ENCODE results near the gene KEAP1.
"Not testable (repeated sequence)": the region's sequence is repeated elsewhere in the genome, so short reads cannot be mapped to it uniquely, and the experiment has no call there.

KEAP1 gene

DNA sequence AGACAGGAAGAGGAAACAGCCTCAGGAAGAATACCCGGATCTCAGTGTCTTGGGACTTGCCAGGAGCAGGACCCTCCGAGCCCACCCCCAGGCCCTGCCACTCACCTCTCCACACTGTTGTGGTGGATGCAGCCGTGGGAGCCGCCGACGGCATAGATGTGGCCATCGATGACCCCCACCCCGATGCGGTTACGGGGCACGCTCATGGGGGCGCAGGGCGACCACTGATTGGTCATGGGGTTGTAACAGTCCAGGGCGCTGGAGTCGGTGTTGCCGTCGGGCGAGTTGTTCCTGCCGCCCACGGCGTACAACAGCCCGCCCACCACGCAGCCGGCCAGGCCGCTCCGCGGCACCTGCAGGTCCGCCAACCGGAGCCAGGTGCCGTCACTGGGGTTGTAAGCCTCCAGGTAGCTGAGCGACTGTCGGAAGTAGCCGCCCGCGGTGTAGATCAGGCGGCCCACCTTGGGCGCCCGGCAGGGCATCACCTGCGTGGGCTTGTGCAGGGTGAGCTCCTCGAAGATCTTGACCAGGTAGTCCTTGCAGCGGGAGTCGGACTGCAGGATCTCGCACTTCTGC, 11.6 kb downstream of the KEAP1 start:
- DNase-seq: no peak

DNA sequence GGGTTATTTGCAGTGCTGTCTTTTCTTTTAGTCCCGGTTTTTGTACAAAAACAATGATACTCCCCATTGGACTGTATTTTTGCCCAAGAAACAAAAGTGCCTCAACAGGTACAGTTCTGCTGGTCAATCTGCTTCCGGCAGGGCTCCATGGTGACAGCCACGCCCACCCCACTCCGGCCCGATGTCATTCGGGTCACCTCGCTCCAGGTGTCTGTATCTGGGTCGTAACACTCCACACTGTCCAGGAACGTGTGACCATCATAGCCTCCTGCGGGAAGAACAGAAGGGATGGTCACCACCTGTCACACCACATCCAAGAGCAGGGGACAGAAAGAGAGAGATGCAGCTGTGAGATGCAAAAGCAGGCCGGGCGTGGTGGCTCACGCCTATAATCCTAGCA, 16.6 kb downstream of the KEAP1 start:
- no peak for DNase-seq

DNA sequence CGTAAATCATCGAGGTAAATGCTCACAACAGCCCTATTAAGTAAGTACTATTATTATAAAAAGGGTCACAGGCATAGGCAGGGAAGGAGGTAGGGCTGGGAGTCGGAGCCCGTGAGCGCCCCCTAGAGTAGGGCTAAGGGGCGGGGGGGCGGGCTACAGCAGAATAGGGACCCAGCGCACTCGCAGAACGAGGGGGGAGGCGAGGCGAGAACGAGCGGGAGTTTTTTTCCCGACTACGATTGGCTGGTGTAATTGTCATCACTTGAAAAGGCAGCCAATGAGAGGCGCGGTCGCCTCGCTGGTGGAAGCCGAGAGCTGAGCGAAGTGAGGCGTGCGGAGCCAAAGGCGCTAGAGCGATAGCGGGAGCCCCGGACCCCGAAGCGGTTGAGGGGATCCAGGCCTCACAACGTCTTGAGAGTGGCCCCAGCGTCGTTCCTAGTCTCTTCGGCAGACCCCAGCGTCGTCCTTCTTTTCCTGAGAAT, 24.2 kb downstream of the KEAP1 start:
- DNase-seq: peak; percentile 39 to 81

DNA sequence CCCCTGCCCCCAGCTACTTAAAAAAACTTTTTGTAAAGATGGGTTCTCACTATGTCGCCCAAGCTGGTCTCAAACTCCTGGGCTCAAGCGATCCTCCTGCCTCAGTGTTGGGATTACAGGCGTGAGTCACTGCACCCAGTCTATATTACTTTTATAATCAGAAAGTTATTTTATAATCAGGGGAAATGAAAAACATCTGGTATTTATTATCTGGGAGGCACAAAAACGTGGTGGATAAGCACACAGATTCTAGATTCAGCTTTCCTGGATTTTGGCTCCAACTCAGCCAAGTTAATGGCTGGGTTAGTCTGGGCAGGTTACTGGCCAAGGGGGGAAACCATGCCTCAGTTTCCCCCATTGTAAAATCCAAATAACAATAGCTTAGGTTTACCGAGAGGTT, 24.7 kb downstream of the KEAP1 start:
- no peak for DNase-seq

DNA sequence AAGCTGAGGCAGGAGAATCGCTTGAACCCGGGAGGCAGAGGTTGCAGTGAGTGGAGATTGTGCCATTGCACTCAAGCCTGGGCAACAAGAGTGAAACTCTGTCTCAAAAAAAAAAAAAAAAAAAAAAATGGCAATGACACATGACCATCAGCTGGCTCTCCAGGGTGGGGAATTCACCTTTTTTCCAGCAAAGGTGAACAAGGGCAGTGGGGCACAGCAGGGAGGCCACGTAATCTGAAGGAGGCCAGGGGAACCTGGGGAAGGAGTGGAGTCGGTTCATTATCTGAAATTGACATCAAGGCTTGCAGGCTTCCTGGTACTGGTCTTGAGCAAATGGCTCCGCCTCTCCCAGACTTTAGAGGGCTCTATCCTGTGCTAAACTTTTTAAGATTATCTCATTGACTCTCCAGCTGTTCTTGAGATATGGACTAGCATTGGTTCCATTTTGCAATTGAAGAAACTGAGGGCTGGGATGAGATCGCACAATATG, 28.1 kb downstream of the KEAP1 start:
- DNase-seq: no peak

DNA sequence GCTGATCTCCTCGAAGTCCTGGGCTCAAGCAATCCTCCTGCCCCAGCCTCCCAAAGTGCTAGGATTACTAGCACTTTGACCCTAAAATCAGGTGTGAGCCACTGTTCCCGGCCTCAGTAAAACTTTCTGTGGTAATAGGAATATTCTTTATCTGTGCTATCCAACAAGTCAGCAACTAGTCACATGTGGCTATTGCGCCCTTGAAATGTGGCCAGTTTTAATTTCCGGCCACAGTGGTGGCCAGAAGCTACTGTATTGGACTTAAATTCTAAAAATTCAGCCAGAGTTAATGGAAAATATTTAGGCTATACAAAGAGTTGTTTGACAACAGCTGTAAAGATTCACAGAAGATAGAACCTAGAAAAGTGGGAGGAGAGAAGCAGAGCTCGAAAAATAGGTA, 30.0 kb downstream of the KEAP1 start:
- no peak for DNase-seq

DNA sequence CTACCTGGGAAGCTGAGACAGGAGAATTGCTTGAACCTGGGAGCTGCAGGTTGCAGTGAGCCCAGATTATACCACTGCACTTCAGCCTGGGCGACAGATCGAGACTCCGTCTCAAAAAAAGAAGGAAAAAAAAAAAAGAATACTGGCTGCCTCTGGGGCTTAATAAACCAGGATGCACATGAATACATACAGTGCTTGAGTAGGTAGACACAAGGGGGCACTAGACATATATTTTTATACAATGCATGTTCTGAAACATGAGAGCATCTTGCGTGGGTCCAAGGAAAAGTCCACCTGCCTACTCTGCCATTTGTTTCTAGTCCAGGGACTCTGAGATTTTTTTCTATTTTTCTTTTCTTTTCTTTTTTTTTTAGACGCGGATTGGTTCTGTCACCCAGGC, 31.2 kb downstream of the KEAP1 start:
- DNase-seq: peak in 1 of 2 experiments; percentile 48

DNA sequence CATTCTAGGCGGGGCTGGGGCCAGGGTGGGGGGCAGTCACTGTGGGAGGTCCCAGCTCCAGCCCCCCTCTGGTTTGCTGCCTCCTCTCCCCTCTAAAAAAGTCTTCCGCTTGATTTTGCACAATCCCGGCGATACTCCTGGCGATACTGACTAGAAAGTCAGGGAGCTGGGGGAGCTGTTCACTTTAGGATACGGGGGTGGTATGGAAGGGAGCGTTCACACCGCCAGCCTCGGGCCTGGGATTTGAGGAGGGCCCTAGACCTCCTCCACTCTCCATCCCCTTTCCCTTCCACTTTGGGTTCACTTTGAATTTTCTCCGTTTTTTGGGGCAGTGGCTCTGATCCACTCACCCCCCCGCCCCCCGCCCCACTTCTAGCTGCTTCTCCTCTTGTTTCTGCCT, 35.0 kb downstream of the KEAP1 start:
- no peak for DNase-seq

DNA sequence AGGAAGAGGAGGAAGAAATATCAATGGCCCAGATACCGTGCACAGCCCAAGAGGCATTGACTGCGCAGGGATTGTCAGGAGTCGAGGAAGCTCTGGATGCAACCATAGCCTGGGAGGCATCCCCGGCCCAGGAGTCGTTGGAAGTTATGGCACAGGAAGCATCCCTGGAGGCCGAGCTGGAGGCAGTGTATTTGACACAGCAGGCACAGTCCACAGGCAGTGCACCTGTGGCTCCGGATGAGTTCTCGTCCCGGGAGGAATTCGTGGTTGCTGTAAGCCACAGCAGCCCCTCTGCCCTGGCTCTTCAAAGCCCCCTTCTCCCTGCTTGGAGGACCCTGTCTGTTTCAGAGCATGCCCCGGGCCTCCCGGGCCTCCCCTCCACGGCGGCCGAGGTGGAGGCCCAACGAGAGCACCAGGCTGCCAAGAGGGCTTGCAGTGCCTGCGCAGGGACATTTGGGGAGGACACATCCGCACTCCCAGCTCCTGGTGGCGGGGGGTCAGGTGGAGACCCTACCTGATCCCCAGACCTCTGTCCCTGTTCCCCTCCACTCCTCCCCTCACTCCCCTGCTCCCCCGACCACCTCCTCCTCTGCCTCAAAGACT, 36.0 kb downstream of the KEAP1 start:
- DNase-seq: no peak

DNA sequence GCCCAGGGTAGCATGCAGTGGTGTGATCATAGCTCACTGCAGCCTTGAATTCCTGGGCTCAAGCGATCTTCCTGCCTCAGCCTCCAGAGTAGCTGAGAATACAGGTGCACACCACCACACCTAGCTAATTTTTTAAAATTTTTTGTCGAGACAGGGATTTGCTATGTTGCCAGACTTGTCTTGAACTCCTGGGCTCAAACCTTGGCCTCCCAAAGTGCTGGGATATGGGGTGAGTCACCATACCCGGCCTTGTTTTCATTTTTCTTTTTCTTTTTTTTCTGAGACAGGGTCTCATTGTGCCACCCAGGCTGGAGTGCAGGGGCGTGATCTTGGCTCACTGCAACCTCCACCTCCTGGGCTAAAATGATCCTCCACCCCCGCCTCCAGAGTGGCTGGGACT, 38.7 kb downstream of the KEAP1 start:
- no peak for DNase-seq

DNA sequence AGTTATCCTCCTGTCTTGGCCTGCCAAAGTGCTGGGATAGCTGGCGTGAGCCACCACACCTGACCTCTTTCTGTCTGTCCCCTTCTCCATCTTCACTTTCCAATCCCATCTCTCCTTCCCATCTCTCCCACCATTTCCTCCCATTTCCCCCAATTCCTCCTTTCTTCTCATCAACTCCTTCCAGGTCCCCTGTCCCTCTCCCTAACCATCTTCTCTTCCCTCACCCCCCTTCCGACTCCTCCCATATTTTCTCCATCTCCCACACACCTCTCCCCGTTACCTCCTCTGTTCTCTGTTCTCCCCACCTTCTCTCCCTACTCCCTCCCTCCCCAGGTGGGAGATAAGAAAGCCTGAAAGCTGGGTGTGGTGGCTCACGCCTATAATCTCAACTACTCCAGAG, 40.6 kb downstream of the KEAP1 start:
- no peak for DNase-seq

DNA sequence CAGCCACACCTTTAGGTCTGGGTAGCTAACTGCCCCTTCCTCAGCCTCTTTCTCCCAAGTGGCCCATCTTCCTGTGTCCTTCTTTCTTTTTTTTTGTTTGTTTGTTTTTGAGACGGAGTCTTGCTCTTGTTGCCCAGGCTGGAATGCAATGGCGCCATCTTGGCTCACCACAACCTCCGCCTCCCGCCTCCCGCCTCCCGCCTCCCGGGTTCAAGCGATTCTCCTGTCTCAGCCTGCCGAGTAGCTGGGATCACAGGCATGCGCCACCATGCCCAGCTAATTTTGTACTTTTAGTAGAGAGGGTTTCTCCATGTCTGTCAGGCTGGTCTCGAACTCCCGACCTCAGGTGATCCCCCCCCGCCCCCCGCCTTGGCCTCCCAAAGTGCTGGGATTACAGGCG, 41.1 kb downstream of the KEAP1 start:
- DNase-seq: not testable (repeated sequence)

DNA sequence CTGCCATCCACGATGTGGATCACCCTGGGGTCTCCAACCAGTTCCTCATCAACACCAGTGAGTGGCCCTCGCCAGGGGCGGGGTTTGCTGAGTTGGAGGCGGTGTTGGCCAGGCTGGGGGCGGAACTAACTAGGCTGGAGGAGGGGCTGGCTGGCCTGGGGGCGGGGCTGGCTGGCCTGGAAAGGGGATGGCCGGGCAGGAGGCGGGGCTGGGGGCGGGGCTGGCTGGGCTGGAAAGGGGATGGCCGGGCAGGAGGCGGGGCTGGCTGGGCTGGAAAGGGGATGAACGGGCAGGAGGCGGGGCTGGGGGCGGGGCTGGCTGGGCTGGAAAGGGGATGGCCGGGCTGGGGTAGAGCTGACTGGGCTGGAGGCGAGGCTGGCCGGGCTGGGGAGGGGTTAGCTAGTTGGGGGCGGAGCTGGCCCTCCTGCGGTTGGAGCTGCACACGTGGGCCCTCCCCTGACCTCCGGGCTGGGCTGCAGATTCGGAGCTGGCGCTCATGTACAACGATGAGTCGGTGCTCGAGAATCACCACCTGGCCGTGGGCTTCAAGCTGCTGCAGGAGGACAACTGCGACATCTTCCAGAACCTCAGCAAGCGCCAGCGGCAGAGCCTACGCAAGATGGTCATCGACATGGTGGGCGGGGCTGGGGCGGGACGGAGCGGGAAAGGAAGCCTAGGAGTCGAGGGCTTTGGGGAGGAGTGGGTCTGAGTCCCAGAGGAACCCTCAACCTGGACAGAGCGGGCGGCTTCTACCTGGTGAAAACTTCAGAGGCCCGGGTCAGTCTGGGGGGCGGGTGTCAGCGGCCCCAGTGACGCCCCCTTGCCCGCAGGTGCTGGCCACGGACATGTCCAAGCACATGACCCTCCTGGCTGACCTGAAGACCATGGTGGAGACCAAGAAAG, 41.9 kb downstream of the KEAP1 start:
- DNase-seq: peak in 1 of 2 experiments; percentile 48

DNA sequence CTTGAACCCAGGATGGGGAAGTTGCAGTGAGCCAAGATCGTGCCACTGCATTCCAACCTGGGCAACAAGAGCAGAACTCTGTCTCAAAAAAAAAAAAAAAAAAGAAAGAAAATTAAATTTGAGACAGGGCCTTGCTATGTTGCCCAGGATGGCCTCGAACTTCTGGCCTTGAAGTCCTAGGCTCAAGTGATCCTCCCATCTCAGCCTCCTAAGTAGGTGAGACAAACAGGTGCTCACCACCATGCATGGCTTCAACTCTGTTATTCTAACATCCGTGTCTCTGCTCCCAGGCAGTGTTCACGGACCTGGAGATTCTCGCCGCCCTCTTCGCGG, 42.5 kb downstream of the KEAP1 start:
- no peak for DNase-seq

DNA sequence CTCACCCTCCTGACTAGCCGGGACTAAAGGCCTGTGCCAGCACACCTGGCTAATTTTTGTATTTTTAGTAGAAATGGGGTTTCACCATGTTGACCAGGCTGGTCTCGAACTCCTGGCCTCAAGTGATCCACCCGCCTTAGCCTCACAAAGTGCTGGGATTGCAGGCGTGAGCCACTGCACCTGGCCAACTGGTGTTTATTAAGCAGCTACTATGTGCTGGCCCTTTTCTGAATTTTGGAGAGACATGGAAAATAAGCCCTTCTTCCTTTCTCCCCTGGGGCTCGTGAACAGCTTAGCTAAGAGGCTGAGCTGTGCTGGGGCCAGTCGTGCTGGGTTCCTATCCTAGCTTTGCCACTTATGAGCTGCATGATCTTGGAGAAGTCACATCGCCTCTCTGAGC, 44.4 kb downstream of the KEAP1 start:
- not testable (repeated sequence) for DNase-seq

DNA sequence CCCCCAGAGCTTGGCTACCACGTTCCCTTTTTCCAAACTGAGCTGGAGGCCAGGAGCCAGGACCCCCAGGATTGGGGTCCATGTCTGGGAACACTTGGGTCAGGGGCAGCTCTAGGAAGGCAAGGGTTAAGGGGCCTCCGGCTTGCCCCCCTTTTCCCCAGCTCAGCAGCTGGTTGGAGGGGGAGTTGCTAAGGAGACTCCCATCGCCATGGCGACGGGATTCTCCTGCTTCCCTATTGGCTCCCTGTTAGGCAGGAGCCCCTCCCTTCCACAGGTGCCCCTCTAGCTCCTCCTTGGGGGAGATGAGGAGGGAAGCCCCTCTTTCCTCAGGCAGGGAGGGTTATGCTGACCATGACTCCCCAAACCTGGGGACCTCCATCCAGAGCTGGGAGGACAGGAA, 48.9 kb downstream of the KEAP1 start:
- DNase-seq: no peak

DNA sequence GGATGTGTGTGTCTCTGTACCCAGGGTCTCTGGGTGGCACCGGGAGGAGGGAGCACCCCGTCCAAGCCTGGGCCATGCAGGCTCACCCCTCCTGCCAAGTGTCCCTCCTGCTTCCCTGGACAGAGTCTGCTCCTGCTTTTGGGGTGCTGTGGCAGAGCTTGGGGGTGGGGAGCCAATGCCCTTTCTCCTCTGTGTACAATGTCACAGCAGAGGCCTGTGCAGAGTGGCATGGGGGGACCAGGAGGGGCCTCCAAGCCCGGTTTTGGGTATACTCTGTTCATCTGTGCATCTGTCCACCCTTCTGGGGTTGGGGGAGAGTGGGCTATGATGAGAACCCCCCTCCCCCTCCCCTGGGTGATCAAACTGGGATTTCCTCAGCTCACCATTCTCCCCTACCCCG, 49.3 kb downstream of the KEAP1 start:
- DNase-seq: no peak

DNA sequence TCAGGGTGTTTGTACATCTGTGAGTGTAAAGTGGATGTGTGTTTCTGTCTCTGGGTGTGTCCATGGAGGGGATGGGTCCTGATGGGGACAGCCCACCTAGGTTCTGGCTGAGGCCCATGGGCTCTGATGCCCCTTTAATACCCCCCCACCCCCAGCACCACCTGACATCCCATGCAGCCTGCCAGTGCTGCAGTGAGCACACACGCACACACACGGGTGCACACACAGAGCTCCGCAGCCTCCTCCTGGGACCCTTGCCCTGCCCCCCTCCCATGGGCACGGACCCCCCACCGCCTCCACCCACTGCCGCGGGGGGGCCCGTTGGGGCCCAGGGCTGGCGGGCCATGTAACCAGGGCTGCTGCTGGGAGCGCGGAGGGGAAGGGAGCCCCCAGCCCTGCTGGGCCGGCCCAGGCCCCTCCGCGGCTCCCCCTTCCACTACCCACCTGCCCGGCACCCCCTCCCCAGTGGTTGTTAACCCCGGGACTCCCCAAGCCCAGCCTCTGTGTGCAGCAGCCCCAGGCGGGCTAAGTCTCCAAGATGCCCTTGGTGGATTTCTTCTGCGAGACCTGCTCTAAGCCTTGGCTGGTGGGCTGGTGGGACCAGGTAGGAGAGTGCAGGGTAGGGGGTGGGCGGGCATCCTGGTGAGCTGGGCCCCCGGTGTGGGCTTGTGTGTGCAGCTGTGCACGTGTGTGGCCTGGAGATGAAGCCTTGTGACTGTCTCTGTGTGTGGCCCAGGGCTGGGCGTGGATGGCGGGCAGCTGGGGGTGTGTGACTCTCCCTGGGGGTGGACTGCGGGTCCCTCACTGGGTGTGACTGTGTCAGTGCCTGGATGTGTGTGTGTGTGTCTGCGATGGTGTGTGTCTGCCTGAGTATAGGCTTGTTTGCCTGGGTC, 50.2 kb downstream of the KEAP1 start:
- no peak for DNase-seq

DNA sequence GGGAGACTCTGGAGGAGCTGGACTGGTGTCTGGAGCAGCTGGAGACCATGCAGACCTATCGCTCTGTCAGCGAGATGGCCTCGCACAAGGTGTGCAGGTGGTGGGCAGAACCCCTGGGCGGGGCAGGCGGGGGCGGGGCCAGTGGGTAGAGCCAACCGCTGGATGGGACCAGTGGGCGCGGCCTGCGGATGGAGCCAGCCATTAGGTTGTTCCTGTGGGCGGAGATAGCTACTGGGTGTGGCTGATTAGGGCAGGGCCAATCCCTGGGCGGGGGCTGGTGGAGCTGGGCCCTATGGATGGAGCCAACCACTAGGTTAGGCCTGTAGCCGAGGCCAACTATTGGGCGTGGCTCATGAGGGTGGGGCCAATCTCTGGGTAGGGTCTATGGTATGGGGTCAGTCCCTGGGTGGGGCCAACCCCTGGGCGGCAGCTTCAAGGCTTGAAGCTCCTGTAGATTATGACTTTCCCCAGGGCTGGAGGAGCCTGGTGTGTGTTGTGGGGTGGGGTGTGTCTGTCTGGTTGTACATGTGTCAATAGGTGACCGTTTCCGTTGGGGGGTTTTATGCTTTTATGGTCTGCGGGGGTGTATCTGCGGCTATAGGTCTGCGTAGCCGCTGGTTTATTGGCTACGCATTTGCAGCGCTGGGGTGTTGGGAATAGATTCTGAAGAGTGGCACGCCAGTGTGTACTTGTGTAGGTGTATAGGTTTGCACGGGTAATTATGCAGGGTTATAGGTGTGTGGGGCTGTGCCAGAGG, 52.1 kb downstream of the KEAP1 start:
- DNase-seq: no peak

DNA sequence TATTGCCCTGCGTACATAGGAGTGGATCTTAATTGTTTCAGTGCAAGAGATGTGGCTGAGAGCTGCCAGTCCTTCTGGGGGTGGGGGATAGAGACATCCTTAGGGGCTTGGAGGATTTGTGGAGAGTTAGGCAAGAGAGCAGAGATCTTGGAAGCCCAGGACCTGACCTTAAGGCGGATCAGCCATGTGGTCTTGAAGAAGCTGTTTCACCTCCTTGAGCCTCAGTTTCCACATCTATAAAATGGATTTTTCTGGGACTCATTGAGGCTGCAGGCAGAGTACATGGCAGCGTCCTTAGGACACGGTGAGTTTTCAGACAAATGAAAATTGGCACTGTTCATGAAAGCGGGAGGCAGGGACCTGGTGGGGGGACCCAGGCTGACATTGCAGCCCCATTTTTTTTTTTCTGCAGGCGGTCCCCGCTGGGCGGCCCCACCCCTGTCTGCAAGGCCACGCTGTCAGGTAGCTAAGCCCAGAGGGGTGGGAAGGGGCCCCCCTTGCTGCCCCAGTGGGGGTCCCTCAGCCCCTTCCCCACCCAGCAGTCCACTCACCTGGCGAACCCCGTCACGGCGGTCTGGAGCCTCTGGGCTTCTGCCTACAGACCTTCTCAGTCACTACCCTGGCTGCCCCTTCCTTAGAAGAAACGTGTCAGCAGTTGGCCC, 52.8 kb downstream of the KEAP1 start:
- no peak for DNase-seq

DNA sequence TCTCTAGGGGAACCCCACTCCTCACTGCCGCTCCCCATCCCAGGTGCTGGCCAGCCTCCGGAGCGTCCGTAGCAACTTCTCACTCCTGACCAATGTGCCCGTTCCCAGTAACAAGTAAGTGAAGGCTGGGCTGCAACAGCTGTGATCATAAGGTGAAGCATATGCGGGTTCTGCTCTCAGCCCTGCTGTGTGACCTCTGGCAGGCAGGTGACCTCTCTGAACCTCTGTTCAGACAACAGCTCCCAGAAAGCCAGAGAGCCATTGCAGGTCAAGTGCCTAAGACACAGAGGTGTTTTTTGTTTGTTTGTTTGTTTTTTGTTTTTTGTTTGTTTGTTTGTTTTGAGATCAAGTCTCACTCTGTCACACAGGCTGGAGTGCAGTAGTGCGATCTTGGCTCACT, 54.1 kb downstream of the KEAP1 start:
- DNase-seq: no peak

DNA sequence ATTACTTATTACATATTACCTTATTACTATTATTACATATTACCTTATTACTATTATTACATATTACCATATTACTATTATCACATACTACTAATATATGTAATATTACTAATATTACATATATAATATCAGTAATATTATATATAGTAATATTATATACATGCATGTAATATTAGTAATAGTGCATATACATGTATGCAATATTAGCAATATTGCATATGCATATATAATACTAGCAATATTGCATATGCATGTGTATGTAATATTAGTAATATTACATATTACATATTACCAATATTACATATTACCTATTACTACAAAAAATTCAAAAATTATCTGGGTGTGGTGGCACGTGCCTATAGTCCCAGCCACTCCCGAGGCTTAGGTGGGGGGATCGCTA, 60.5 kb downstream of the KEAP1 start:
- no peak for DNase-seq

All from NCI-H446 (cell line).